CD4-positive, alpha-beta T cell treated with Interleukin-15 for 1 hour (primary cell): ENCODE measurements around the gene BRD2.
"Not testable (repeated sequence)": the region's sequence is repeated elsewhere in the genome, so short reads cannot be mapped to it uniquely, and the experiment has no call there.

ENCODE experiments used
- DNase-seq: peaks from one replicate; pipeline ENCODE4 v3.0.0-alpha.2; 2020

Gene BRD2

DNA sequence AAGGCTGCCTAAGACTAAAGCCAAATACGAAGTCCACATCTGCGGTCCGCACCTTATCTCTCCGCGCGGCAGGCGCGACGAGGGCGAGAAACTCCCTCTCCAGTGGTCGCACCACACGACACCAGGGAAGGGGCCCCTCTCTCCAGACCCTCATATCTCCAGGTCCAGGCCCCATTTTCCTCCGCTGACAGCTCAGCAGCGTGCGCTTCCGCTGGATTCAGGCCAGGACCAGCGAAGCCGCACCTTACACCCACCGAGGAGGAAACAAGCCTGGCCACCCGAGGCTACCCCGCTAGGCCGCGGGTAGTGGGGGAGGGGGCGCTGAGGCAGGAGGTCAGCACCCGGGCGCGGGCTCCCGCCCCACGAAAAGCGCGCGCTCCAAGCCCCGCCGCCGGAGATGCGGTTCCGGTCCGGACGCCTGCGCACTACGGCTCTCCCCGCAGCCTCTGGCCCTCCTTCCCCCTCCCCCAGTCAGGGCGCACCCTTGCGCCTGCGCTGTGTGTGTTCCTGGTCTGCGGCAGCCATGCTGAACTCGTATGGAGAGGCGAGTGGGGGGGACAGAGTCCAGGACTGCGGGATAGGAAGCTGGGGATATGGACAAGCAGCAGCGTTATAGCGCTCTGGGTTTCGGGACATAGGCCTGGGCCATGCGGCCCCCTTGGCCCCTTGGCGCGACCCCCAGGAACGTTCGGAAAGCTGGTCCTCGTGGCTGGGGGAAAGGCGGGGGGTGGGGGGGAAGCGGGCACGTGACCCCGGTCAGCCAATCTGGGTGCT lies at the start of gene BRD2:
Gene BRD2 (plus strand): TSS at position 502 of the 774 bp plus-strand sequence. CDS start 4,305 bp downstream, outside the sequence.
- DNase-seq: peak; percentile 98

GRCh38 chr6:32920715-32921114 lies 47.7 kb upstream of the BRD2 start:
- DNase-seq: no peak

GRCh38 chr6:32922083-32922482 lies 46.3 kb upstream of the BRD2 start:
- no peak for DNase-seq

- DNase-seq: no peak
These were observed 37.2 kb upstream of the BRD2 start for GRCh38 chr6:32931211-32931610.

DNA sequence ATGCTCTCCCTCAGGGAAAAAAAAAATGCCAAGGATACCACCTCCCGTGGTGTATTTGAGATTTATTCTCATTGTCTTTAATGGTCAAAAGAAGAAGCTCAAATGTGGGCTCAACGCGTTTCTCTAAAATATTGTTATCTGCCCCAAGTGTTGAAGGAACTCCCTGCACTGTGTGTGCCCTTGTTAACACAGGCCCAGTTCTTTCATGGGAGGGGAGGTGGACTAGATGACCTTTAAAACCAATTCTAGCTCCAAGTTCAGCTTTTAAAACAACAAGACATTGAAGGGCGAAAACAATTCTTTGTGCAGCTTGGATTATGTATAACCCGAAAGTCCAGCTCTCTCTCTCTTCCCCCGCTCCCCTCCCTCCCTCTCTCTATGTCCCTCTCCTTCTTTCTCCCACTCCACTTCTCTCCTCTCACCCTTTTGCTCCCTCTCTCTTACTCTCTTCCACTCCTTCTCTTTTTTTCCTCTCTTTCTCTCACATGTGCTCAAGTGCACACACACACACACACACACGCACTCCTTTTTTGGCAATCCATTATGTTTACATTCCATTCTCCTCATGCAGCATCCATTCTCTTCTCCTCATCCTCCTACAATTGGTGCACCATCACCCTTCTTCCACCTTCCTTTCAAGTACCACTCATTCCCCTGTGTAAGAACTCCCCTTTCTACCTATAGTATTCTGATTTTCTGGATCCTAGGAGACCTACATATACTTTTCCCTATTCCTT lies 36.1 kb upstream of the BRD2 start:
- no peak for DNase-seq

DNA sequence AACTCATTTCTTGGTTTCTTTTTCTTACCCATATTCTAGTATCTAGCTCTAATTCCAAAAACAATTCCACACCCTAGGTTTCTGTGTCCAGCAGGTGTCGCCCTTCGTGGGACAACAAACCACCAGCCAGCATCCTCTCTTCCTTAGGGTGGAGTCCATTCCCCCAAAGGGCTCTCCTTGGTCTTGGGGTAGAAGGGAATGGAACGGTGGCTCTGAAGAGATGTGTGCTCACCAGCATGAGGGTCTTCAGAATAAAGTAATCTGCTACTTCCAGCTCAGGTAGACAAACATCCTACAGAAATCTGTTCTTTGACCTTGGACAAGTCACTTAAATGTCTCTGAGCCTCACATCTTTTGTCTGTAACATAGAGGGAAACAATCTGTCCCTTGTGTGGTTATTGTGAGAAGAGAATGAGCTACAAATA lies 34.7 kb upstream of the BRD2 start:
- DNase-seq: peak; percentile 70

- no peak for DNase-seq
These were observed 32.7 kb upstream of the BRD2 start for GRCh38 chr6:32935551-32936238.

GRCh38 chr6:32936239-32937152 lies 31.9 kb upstream of the BRD2 start:
- no peak for DNase-seq

- DNase-seq: peak; percentile 35
These were observed 31.2 kb upstream of the BRD2 start for GRCh38 chr6:32937230-32937633.

GRCh38 chr6:32938494-32938893 lies 29.9 kb upstream of the BRD2 start:
- DNase-seq: no peak

DNA sequence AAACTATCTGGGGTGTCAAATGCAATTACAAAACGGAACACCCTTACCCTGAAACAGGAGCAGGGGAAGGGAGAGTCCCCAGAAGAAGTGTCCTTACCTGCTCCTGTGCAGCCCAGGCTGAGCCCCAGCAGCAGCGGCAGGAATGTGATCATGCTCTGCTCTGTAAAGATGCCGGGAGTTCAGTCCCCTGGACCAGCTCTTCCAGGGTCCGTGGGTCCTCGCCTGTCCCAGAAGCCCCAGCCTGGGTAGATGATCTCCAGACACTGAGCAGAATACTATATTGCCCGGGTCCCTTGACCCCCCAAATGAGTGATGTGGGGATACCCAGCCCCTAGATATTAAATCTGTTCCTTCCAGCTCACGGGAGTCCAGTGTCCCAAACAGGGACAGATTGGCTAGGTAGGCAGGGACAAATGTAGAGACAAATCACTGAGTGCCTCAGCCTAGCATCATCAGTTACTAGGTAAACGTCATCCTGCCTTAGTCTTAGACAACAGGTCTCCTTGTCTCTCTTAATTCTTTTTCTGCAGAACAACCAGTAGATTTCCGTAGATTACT lies 27.7 kb upstream of the BRD2 start, which contains the start of gene HLA-DMB:
Gene HLA-DMB (minus strand): TSS at position 373 of the 558 bp plus-strand sequence. CDS start 221 bp downstream, at position 152.
- peak; percentile 74 for DNase-seq

DNA sequence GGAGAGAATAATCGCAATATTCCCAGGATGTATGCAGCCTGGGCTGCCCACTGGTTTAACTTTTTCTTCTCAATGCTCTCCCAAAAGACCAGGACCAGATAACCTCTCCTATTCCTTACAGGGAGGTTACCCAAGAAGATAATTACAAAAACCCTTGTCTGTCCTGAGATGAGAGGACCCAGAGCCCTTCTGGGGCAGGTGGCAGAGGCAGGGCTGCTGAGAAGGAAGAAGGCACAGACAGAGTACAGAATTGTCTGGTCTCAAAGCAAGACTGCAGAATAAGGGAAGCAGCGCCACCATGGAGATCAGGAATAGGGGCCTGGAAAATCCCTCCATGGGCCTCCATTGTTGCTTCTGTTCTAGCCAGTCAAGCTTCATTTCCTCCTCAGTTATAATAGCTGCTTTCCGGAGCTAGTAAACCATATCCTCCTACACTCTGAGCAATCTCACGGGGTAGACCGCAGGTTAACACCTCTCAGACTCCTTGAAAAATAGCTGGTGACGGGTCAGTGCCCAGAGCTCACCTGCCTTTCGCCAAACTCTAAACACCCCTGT lies 27.1 kb upstream of the BRD2 start:
- DNase-seq: peak; percentile 74

DNA sequence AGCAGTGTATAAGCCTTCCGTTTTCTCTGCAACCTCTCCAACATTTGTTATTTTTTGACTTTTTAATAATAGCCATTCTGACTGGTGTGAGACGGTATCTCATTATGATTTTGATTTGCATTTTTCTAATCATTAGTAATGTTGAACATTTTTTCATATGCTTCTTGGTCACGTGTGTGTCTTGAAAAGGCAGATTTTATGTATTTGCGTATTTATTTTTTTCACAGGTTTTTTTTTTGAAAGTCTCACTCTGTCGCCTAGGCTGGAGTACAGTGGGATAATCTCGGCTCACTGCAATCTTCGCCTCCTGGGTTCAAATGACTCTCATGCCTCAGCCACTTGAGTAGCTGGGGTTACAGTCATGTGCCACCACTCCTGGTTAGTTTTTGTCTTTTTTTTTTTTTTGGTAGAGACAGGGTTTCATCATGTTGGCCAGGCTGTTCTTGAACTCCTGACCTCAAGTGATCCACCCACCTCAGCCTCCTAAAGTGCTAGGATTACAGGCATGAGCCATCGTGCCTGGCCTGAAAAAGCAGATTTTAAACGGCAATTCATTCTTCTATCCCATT lies 25.8 kb upstream of the BRD2 start:
- not testable (repeated sequence) for DNase-seq

DNA sequence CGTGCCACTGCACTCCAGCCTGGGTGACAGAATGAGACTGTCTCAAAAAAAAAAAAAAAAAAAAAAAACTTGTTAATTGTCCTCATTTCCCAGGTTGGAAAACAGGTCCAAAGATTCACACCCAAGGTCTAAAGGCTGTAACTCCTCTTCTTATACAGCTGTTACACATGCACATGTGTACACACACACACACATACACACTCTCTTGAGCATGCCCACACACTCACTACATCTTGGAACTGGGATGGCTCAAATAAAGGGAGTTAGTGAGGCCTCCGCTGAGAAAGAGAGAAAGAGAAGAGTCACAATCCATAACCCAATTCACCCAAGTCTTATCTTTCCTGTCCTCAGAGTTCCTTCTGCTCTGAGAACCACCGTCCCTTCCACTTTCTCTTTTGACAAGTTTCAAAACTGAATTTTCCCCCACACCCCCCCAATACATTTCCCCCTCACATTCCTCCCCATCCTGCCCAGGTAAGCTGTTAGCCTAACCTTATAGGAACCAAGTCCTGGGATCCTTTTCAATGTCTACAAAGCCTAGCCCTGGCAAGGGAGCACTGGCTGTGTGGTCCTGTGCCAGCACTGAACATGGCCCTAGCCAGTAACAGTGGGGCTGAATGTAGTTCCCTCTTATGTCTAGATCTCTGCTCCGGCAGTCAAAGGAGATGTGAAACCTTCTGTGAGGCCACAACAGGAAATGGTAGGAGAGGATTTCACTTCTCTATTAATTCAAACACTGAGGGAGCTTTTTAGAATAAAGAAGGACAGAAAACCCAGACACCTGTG lies 24.3 kb upstream of the BRD2 start:
- DNase-seq: peak; percentile 72

- peak; percentile 74 for DNase-seq
These were observed 23.2 kb upstream of the BRD2 start for GRCh38 chr6:32945108-32945760.

DNA sequence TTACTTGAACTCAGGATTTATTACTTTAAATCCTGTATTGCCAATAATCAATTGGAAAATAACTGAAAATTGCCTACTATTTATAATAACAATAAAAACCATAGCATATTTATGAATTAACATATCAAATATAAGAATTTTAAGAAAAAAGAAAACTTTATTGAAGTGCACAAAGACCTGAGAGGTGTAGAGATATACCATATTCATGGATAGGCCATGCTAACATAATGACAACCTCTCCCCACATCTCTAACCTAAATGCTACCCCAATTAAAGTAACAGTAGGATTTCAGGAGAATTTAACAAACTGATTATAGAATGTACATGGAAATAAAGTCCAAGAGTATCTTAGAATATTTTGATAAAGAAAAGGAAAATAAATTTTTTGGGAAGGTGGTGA lies 22.4 kb upstream of the BRD2 start:
- no peak for DNase-seq

DNA sequence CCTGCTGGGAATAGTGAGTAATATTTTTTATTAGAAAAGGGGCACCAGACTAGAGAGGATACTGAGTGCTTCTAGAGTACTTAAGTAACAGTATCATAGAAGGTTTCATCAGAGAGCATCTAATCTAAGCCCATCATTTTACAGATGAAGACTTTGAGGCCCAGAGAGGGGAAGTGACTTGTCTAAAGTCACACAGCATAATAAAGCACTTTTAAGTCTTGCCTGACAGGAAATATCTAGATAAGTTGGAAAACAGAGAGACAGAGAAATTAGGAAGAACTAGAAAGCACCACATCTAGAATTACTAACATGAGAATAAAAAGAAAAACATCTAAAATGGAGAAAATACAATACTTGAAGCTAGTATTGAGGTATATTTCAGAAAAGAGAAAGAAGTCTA lies 21.5 kb upstream of the BRD2 start:
- DNase-seq: no peak

DNA sequence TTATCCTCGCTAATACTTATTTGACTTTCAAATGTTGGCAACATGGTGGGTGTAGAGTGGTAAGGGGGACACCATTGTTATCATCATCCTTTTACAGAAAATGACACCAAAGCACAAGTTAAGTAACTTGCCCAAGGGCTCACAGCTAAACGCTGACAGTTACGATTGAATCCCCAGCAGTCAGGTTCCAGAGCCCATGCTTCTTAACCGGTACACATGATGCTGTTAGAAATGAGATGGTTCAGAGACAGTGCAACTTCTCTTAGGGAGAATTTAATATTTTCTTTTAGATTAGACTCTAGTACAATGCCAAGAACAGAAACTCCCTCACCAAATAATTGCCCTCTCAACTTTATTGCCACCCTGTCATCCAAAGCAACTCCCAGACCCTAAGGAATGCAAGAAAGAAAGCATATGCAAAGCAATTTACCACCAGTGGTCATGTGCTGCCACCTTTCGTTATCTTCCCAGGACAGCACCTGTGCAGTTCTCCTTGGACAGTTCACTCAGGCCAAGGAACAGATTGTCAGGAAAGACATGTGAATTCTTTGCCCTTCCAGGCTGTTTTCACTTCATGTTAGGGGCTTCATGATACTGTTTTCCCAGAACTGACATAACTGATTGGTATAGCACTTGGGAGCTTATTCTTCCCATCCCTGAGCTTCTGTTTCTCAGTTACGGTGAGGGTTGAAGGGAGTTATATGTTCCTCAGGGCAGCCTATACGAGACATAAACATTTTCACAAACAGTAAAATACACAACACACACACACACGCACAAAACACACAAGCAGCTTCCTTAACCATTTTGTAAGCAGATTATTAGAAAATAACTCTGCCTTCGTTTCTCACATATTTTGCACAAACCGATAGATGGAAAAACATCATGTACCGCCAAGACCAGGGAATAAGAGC lies 20.6 kb upstream of the BRD2 start:
- DNase-seq: peak; percentile 57

DNA sequence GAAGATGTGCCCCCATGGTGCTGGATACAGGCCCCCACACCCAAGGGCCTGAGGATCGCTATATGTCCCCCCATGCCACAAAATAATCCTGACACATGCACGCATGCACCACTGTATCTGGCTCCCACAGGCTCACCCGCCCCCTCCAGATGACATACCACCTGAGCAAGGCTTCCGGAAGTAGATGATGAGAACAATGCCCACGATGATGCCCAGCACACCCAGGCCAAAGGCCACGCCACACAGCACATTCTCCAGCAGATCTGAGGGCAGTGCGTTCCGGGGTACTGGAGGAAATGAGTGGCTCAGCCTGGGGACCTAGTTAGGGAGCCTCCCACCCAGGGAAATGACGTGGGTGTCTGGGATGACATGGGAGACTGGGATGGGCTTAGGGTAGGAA lies 19.3 kb upstream of the BRD2 start:
- DNase-seq: no peak
